T-helper 9 cell (primary cell): ENCODE results near the gene PRR19.
"Not testable (repeated sequence)": the region's sequence is repeated elsewhere in the genome, so short reads cannot be mapped to it uniquely, and the experiment has no call there.

Experiments used
- DNase-seq: peaks from one replicate; pipeline ENCODE4 v3.0.0-alpha.2; 2020

The PRR19 gene

GRCh38 chr19:42328854-42329253 is 26.9 kb downstream of the PRR19 start:
- DNase-seq, result no peak

- DNase-seq, result no peak
Observed at GRCh38 chr19:42330241-42330711, 28.3 kb downstream of the PRR19 start.

- not testable (repeated sequence) for DNase-seq
Observed at GRCh38 chr19:42331333-42331732, 29.4 kb downstream of the PRR19 start.

GRCh38 chr19:42332059-42332458 is 30.1 kb downstream of the PRR19 start:
- no peak for DNase-seq

GRCh38 chr19:42333018-42333417 is 31.1 kb downstream of the PRR19 start:
- no peak for DNase-seq

GRCh38 chr19:42333975-42334696 is 32.2 kb downstream of the PRR19 start:
- no peak for DNase-seq

GRCh38 chr19:42334697-42335373 is 32.9 kb downstream of the PRR19 start:
- DNase-seq, result no peak

GRCh38 chr19:42335374-42335936 is 33.5 kb downstream of the PRR19 start:
- DNase-seq, result no peak

- DNase-seq, result no peak
Observed at GRCh38 chr19:42335971-42336370, 34.0 kb downstream of the PRR19 start.

GRCh38 chr19:42339126-42339860 is 37.4 kb downstream of the PRR19 start:
- not testable (repeated sequence) for DNase-seq

- DNase-seq, result not testable (repeated sequence)
Observed at GRCh38 chr19:42339922-42340321, 38.0 kb downstream of the PRR19 start.

GRCh38 chr19:42343344-42344110 is 41.6 kb downstream of the PRR19 start:
- no peak for DNase-seq

GRCh38 chr19:42344336-42344893 is 42.5 kb downstream of the PRR19 start:
- no peak for DNase-seq

GRCh38 chr19:42345191-42345812 is 43.4 kb downstream of the PRR19 start:
- DNase-seq, result no peak

- DNase-seq, result no peak
Observed at GRCh38 chr19:42348211-42348610, 46.3 kb downstream of the PRR19 start.

- no peak for DNase-seq
Observed at GRCh38 chr19:42349378-42350107, 47.6 kb downstream of the PRR19 start.

- no peak for DNase-seq
Observed at GRCh38 chr19:42350417-42350816, 48.5 kb downstream of the PRR19 start.

- DNase-seq, result no peak
Observed at GRCh38 chr19:42351079-42351735, 49.3 kb downstream of the PRR19 start.

- no peak for DNase-seq
Observed at GRCh38 chr19:42352301-42353259, 50.6 kb downstream of the PRR19 start.
